GM12891 (cell line): ENCODE measurements around the gene ESPNL.

Experiments used
- DNase-seq: peaks from one replicate; pipeline ENCODE4 v3.0.0; 2011; ENCODE audit warnings: low spot score; ENCODE audit not compliant: insufficient read length
- FAIRE-seq: peaks from 2 replicates; lab custom pipeline; 2011; peaks lifted over from hg19 to GRCh38; lab: Jason Lieb, UNC
- PAX5 ChIP-seq: IDR thresholded peaks from 2 replicates; pipeline ENCODE4 v1.6.1; 2011; ENCODE audit warnings: low read length, moderate library complexity, mild to moderate bottlenecking; ENCODE audit not compliant: insufficient read depth, severe bottlenecking
- POLR2A ChIP-seq: IDR thresholded peaks from 2 replicates; pipeline ENCODE4 v1.6.1; 2011; ENCODE audit warnings: low read depth, low read length, control low read depth
- POLR2AphosphoS5 ChIP-seq: IDR thresholded peaks from 2 replicates; pipeline ENCODE4 v1.6.1; 2011; ENCODE audit warnings: low read depth, low read length, control low read depth
- POU2F2 ChIP-seq: IDR thresholded peaks from 2 replicates; pipeline ENCODE4 v1.6.1; 2011; ENCODE audit warnings: low read depth, mild to moderate bottlenecking, control low read depth, low read length, moderate library complexity
- SPI1 ChIP-seq: IDR thresholded peaks from 2 replicates; pipeline ENCODE4 v1.6.1; 2011; ENCODE audit warnings: low read depth, low read length, control low read depth
- TAF1 ChIP-seq: IDR thresholded peaks from 2 replicates; pipeline ENCODE4 v1.6.1; 2011; ENCODE audit warnings: low read depth, low read length, control low read depth

Gene ESPNL

DNA sequence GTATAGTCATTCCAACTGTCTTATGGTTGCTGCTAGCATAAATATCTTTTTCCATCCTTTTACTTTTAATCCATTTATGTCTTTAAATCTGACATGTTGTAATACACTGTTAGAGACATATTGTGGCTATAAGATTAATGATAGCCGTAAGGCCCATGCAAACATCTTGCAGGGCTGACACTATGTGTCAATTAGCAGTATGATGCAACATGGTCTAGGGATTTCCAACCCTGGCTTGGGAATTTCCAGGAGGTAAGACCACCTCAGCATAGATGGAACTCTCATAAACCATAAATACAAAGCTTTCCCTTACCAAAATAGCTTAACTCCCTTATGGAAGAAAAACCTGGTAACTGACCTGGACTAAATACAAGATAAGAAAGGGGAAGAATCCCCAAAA, 22.8 kb upstream of the ESPNL start:
- no peak for FAIRE-seq
- no peak for DNase-seq
- TF ChIP-seq PAX5 (no peak), POLR2AphosphoS5 (no peak), POLR2A (no peak), SPI1 (no peak), POU2F2 (no peak), TAF1 (no peak)

DNA sequence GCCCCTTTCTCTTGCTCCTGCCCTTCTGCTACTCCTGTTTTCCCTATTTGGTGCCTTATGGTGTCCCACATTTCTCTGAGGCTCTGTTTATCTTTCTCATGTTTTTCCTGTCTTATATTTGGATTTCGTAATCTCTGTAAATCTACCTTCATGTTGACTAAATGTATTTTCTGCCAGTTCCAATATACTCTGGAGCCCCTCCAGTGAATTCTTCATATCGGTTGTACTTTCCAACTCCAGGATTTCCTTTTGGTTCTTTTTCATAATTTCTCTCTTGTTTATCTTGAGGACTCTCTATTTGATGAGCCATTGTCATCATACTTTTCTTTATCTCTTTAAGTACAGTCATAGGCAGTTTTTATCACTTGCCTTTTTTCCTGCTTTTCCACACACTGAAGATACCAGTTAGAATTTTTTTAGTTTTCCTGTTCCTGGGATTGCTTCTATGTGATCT, 20.2 kb upstream of the ESPNL start:
- FAIRE-seq (no peak), DNase-seq (no peak)
- no peak for TF ChIP-seq SPI1
- no peak for TF ChIP-seq POLR2AphosphoS5
- no peak for TF ChIP-seq PAX5
- no peak for TF ChIP-seq TAF1
- no peak for TF ChIP-seq POU2F2
- no peak for TF ChIP-seq POLR2A

DNA sequence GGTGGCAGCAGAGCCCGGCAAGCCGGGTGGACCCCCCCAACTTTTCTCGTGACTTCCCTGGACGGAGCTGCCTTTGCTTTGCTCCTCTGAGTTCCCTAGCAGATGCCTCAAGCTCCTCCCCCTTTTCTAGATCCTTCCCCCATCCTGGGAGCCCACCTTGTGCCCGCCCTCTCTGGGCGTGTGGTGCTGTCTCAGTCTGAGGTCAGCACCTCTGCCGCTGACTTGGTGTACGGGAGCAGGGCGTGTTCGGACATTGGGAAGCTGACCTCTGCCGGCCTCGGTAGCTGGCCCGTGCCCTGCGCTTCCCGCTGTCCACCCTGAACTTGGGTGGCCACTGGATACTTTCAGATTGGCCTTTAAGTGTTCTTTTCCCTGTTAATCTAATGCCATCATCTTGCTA, 19.6 kb upstream of the ESPNL start:
- no peak for FAIRE-seq
- no peak for DNase-seq
- TF ChIP-seq SPI1 (no peak), PAX5 (no peak), POLR2A (no peak), TAF1 (no peak), POLR2AphosphoS5 (no peak), POU2F2 (no peak)

DNA sequence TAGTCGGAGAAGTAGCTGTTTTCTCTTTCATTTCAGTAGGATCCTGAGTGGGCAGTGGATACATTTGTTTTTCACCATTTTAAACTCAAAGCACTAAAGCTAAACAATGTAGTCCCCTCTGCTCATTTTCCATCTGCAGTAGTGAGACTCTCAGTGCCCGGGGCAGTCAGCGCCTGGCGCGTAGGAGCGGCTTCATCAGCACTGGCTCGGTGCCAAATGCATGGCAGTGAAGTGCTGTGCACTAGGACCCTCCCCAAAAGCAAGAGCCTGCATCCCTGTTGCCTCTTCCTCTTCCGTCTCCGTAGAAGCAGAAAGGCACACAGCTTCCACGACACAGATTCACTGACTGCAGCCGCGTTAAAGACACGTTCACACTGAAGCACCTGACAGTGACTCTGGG, 19.0 kb upstream of the ESPNL start:
- no peak for FAIRE-seq
- DNase-seq: no peak
- no peak for TF ChIP-seq POU2F2
- TF ChIP-seq POLR2A: no peak
- TF ChIP-seq POLR2AphosphoS5: no peak
- TF ChIP-seq PAX5: no peak
- no peak for TF ChIP-seq SPI1
- no peak for TF ChIP-seq TAF1

DNA sequence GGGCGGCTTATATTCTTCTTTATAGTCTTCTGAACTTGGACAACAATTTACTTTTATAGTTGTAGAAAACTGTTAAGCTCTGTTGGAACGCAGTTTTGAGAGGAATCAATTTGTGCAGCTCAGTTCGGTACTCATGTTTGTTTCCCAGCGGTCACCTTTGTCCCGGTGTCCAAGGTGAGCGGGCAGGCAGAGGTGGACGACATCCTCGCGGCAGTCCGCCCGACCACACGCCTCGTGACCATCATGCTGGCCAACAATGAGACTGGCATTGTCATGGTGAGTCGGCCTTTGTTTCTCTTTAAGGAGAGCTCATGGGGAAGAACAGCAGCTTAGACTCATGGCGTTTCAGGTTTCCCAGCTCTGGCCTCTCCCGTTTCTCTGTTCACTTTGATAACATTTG, 18.6 kb upstream of the ESPNL start:
- DNase-seq (no peak), FAIRE-seq (no peak)
- TF ChIP-seq POLR2A (no peak), POLR2AphosphoS5 (no peak), PAX5 (no peak), TAF1 (no peak), POU2F2 (no peak), SPI1 (no peak)

DNA sequence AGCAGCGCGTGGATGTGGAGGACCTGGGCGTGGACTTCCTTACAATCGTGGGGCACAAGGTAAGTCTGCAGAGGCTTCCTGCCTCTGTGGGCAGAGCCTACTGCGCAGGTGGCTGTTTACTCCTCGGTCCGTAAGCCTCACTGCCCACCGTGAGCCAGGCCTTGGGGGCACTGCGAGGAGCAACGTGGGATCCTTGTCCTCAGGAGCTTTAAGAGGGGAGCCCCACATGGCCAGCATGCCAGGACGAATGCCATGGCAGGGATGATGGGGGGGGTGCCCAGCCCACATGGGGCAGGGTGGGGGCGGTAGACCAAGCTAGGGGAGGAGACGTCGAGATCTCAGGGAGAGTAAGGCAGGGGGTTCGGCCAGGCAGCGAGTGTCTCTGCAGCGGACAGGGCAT, 18.0 kb upstream of the ESPNL start:
- DNase-seq (no peak), FAIRE-seq (no peak)

DNA sequence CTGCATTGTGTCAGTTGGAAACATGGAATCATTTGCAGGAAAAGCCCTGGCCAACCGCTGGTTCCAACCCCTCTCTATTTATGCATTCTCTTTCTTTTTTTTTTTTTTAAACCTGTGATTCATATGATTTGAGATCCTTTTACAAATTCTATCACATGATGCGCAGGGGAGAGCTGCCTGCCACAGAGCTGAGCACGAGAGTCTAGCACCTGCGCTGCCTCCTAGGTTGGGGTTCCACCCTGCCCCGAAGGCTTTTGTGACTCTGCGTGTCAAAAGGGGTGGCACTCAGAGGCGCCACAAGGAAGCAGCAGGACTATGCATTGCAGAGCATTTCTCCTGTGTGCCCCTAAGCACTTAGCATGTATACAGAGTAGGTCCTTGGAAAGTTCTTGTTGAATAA, 17.3 kb upstream of the ESPNL start:
- no peak for FAIRE-seq
- TF ChIP-seq TAF1 (no peak), POLR2AphosphoS5 (no peak), SPI1 (no peak)
- DNase-seq: no peak

More for the DNA sequence above, 18.0 kb upstream of the ESPNL start:
- TF ChIP-seq SPI1: no peak
- no peak for TF ChIP-seq PAX5

DNA sequence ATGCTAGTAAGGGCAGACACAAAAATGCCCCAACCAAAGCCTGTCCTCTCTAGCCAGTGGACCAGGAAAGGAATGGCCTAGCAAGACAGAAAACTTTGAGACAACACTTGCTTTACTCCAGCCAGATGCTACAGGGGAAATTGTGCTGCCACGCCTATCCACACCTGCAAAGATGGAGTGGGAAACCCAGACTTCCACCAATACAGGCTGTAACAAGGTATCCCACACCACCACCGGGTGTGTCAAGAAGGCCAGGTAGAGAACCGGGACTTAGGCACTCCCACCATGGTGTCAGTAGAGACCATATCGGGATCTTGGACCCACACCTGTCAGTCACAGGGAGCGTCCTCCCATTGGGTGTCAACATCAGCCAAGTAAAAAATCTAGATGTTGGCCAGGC, 16.2 kb upstream of the ESPNL start:
- no peak for FAIRE-seq
- no peak for DNase-seq
- TF ChIP-seq POLR2A (no peak), TAF1 (no peak), SPI1 (no peak)

DNA sequence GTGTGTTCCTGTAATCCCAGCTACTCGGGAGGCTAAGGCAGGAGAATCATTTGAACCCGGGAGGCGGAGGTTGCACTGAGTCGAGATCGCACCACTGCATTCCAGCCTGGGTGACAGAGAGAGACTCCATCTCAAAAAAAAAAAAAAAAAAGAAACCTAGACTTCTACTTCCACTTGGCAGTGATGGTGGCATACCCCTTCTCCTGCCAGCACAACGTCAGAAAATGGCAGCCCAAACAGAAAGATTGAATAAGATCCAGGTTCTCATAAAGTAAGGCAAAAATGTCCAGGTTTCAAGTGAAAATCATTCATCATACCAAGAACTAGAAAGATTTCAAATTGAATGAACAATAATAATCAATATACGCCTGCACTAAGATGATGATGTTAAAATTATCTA, 15.4 kb upstream of the ESPNL start:
- FAIRE-seq: no peak
- no peak for DNase-seq
- TF ChIP-seq POLR2AphosphoS5: no peak
- TF ChIP-seq PAX5: no peak
- no peak for TF ChIP-seq SPI1
- TF ChIP-seq POU2F2: no peak

DNA sequence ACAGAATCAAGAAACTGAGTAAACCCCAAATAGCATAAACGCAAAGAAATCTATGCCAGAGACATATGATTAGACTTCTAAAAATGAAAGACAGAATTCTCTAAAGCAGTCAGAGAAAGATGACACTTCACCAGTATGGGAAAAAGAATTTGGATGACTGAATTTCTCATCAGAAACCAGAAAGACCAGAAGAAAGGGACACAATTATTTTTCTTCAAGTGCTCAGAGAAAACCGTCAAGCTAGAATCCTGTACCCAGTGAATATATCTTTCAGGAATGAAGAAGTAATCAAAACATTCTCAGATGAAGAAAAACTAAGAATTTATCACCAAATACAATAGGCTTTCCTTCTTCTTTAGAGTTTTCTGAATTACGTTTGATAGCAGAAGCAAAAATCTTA, 14.2 kb upstream of the ESPNL start:
- DNase-seq: no peak

DNA sequence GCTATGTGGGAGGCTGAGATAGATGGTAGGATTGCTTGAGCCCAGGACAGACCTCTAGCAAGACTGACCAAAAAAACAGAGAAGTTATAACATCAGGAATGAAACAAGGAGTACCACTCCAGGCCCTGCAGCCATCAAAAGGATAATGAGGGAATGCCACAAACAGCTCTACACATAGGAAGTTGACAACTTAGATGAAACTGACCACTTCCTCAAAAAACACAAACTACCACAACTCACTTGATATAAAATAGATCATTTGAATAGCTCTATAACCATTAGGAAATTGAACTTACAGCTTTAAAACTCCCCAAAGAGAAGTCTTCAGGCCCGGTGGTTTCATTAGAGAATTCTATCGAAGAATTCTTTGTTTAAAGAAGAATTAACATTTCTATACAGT, 12.9 kb upstream of the ESPNL start:
- DNase-seq (no peak), FAIRE-seq (no peak)
- no peak for TF ChIP-seq PAX5
- peak; percentile 91 for TF ChIP-seq SPI1

More for the DNA sequence above, 14.2 kb upstream of the ESPNL start:
- TF ChIP-seq SPI1 (no peak), POLR2AphosphoS5 (no peak), POLR2A (no peak), POU2F2 (no peak), PAX5 (no peak), TAF1 (no peak)
- no peak for FAIRE-seq
